ENCODE measurements around the gene ANGPTL2. TPM values are rescaled to one million over a fixed set of nuclear protein-coding genes. Genes with fewer than 3 reads are reported as not detected.
"Not testable (repeated sequence)": the region's sequence is repeated elsewhere in the genome, so short reads cannot be mapped to it uniquely, and the experiment has no call there.

Gene ANGPTL2
- total RNA-seq, 2 experiments from 2014 or later = not detected

DNA sequence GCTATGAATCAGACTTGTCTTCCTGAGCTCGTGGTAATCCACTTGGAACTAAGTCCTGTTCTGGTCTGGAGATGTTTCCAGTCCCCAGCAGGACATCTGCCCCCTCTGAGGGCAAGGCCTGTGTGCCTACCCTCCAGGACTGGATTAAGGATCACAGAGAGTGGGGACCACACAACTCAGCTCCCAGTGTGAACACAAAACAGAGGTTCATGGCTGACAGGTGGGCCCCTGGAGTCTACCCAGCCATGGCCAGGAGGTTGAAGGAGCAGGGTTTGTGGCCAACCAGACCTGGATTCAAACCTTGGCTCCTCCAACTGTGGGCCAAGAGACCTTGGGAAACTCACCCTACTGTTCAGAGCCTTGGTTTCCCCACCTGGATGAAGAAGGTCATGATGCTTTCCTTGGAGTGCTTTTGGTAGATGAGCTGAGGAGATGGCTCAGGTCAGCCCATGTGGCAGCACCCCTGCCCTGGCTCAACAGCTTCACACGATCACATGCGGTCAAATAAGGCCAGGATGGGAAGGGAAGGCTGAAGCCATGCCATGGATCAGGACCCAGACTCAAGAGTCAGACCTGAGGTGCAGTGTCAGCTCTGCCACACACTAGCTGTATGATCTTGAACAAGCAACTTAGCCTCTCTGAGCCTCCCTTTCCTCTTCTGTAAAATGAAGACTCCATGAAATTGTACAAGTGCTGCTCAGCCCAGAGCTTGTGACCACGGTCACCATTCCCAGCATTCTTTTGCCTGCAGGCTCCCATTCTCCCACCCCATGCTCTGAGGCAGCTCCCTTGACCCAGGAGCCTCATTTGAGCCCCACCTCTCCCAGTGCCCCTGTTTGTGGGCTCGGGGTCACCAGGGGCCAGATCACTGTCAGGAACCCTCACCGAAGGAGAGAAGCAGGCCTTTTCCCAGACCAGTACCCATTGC, 27.3 kb upstream of the ANGPTL2 start:
- Mint-ChIP-seq H3K4me1 (ENCODE audit: low read depth) (peaks cover 6% of the 10 kb centered on the region), H3K36me3 (ENCODE audit: low read depth) (no peaks in the 10 kb centered on the region), H3K4me3 (no peak overlapping the region), H3K27ac (no peak overlapping the region), H3K27me3 (ENCODE audit: low read depth) (peaks cover 12% of the 10 kb centered on the region), H3K9me3 (ENCODE audit: insufficient read depth) (no peaks in the 10 kb centered on the region)
- POLR2A ChIA-PET = no interaction called here
- no peak for ATAC-seq
- CTCF ChIA-PET = no interaction called here
- DNase-seq = no peak

DNA sequence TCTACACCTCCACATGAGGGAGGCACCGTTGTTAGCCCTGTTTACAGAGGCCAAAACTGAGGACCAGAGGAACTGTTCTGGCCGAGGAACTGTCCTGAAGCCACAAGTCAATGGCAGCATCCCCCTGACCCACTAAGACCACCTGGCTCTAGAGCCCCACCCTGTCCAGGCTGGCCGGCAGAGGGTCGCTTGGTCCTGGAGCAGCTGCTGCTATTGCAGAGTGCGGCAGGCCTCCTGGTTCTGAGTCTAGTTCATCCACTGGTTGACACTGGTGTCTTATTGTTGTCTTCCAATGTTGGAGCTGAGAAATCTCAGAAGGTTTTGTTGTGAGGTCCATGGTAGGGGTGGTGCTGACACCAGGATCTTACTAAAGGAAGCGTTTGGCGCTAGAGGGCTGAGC, 26.6 kb upstream of the ANGPTL2 start:
- no peak overlapping the region for H3K4me3 Mint-ChIP-seq
- no peak overlapping the region for H3K27ac Mint-ChIP-seq
- ChIA-PET POLR2A (no interaction called here), CTCF (no interaction called here)
- H3K9me3 Mint-ChIP-seq (ENCODE audit: insufficient read depth) = no peaks in the 10 kb centered on the region
- H3K27me3 Mint-ChIP-seq (ENCODE audit: low read depth) = peaks cover 12% of the 10 kb centered on the region
- no peaks in the 10 kb centered on the region for H3K36me3 Mint-ChIP-seq (ENCODE audit: low read depth)
- ATAC-seq (no peak), DNase-seq (no peak)
- peaks cover under 1% of the 10 kb centered on the region for H3K4me1 Mint-ChIP-seq (ENCODE audit: low read depth)

DNA sequence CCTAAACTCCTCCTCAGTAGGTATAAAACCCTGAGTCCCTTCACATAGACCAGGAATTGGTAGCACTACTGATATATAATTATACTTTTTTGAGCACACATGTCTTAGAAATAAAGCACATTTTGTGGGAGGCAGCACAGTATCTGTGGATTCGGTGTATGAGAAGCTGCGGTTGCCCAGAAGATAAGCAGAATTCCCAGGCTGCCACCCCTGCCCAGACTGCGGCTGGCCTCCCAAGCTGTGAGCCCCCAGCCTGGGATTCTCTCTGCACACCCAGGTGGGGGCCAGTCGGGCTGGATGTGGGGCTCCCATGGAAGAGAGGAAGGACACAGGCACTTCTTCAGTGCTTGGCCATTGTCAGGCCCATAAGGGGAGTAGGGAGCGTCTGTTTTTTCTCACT, 25.6 kb upstream of the ANGPTL2 start:
- H3K27ac Mint-ChIP-seq = no peak overlapping the region
- no peak for ATAC-seq
- ChIA-PET CTCF (interaction anchor here (1.2 kb wide), 1 partner anchor 14 kb away, joined by 3 read pairs; no protein-coding TSS in a partner anchor), POLR2A (no interaction called here)
- no peaks in the 10 kb centered on the region for H3K4me1 Mint-ChIP-seq (ENCODE audit: low read depth)
- peaks cover 12% of the 10 kb centered on the region for H3K27me3 Mint-ChIP-seq (ENCODE audit: low read depth)
- H3K4me3 Mint-ChIP-seq = no peak overlapping the region
- H3K9me3 Mint-ChIP-seq (ENCODE audit: insufficient read depth) = no peaks in the 10 kb centered on the region
- no peaks in the 10 kb centered on the region for H3K36me3 Mint-ChIP-seq (ENCODE audit: low read depth)
- DNase-seq = no peak

- ChIA-PET POLR2A (no interaction called here), CTCF (interaction anchor here (1.2 kb wide), 1 partner anchor 15 kb away, joined by 3 read pairs; no protein-coding TSS in a partner anchor)
- ATAC-seq = no peak
- no peak for DNase-seq
- Mint-ChIP-seq H3K9me3 (ENCODE audit: insufficient read depth) (no peaks in the 10 kb centered on the region), H3K27ac (no peak overlapping the region), H3K4me3 (no peak overlapping the region), H3K4me1 (ENCODE audit: low read depth) (no peaks in the 10 kb centered on the region), H3K27me3 (ENCODE audit: low read depth) (peaks cover 14% of the 10 kb centered on the region), H3K36me3 (ENCODE audit: low read depth) (no peaks in the 10 kb centered on the region)
Measured at GRCh38 chr9:127147251-127147650, 24.8 kb upstream of the ANGPTL2 start.

- CTCF ChIA-PET; POLR2A ChIA-PET; H3K4me3 Mint-ChIP-seq; H3K36me3 Mint-ChIP-seq (ENCODE audit: low read depth); DNase-seq; H3K4me1 Mint-ChIP-seq (ENCODE audit: low read depth); ATAC-seq; H3K27ac Mint-ChIP-seq; H3K9me3 Mint-ChIP-seq (ENCODE audit: insufficient read depth): not testable (repeated sequence)
- peaks cover 15% of the 10 kb centered on the region for H3K27me3 Mint-ChIP-seq (ENCODE audit: low read depth)
Measured at GRCh38 chr9:127146841-127147240, 24.4 kb upstream of the ANGPTL2 start.

DNA sequence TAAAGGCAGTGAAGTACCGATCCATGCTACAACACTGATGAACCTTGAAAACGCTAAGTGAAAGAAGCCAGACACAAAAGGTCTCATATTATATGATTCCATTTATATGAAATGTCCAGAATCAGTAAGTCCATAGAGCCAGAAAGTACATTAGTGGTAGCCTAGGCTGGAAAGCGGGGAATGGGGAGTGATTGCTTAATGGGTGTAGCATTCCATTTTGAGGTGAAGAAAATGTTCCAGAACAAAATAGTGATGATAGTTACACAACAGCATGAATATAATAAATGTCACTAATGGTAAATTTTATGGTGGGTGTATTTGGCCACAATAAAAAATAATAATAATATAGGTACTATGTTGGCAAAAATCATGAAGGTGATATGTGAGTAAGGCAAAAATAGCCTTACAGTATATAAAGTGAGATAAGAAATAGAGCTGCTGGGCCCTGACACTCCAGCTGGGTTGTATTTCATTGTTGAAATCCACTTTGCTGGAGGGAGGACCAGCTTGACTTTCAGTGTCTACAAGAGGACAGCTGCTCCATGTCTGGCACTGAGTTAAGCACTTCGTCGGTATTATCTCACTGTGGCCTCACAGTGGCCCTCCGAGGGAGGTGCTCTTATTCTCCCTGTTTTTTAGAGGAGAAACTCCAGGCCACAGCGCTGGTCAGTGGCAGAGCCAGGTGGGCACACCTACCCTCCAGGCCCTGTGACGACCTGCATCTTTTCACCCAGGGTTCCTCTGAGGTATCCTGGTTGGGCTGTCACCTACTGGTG, 22.4 kb upstream of the ANGPTL2 start:
- no peak for DNase-seq
- H3K27me3 Mint-ChIP-seq (ENCODE audit: low read depth) = peaks cover 11% of the 10 kb centered on the region
- POLR2A ChIA-PET = no interaction called here
- H3K9me3 Mint-ChIP-seq (ENCODE audit: insufficient read depth) = no peaks in the 10 kb centered on the region
- no peaks in the 10 kb centered on the region for H3K36me3 Mint-ChIP-seq (ENCODE audit: low read depth)
- no peak overlapping the region for H3K27ac Mint-ChIP-seq
- CTCF ChIA-PET = interaction anchor here (0.9 kb wide), 1 partner anchor 101 kb away, joined by 3 read pairs; no protein-coding TSS in a partner anchor
- no peak overlapping the region for H3K4me3 Mint-ChIP-seq
- ATAC-seq = no peak
- no peaks in the 10 kb centered on the region for H3K4me1 Mint-ChIP-seq (ENCODE audit: low read depth)

GRCh38 chr9:127143920-127144465, 21.6 kb upstream of the ANGPTL2 start:
- H3K9me3 Mint-ChIP-seq (ENCODE audit: insufficient read depth) = no peaks in the 10 kb centered on the region
- no peaks in the 10 kb centered on the region for H3K36me3 Mint-ChIP-seq (ENCODE audit: low read depth)
- peaks cover 11% of the 10 kb centered on the region for H3K27me3 Mint-ChIP-seq (ENCODE audit: low read depth)
- ATAC-seq = no peak
- no peak for DNase-seq
- CTCF ChIA-PET = interaction anchor here (0.9 kb wide), 1 partner anchor 100 kb away, joined by 3 read pairs; no protein-coding TSS in a partner anchor
- no peak overlapping the region for H3K27ac Mint-ChIP-seq
- no peak overlapping the region for H3K4me3 Mint-ChIP-seq
- POLR2A ChIA-PET = no interaction called here
- no peaks in the 10 kb centered on the region for H3K4me1 Mint-ChIP-seq (ENCODE audit: low read depth)

DNA sequence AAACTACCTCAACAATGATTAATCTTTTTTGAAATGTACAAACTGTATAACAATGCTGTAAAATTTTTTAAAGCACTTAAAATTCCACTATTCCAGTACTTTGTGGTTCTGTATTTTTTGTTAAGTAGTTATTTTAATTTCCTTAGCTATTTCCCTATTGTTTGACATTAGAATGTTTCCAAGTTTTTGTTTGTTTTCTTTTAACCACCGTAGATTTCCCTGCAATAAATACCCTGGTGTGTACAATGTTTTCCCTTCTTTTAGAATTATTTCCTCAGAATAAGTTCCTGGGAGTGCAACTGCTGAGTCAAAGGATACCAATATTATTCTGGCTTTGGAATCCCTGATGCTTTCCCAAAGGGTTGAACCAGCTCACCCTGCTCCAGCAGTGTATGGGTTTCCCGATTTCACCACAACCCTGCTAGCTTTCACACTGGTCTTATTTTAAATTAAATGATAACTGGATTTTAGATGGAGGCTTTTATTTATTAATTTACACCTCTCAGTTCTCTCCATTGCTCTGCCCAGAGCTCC, 20.6 kb upstream of the ANGPTL2 start:
- Mint-ChIP-seq H3K36me3 (ENCODE audit: low read depth) (no peaks in the 10 kb centered on the region), H3K9me3 (ENCODE audit: insufficient read depth) (no peaks in the 10 kb centered on the region), H3K27me3 (ENCODE audit: low read depth) (peaks cover 11% of the 10 kb centered on the region)

DNA sequence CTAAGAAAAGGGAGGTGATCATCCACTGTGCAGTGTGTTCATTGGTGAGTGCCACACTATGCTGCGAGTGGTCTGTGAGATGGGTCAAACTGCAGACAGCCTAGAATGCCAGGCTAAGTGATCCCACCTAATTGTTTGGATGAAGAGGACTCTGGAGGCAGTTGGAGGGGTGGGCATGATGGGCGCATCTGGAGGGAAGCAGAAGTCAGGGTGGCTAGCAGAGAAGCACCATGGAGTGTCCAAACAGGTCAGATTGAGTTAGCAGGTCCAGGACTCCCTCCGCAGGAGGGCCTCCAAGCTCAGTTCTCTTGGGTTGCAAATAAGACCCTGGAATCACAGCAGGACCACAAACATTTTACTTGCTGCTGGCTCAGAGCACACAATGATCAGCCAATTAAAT, 19.9 kb upstream of the ANGPTL2 start:
- CTCF ChIA-PET = interaction anchor here (0.7 kb wide), 1 partner anchor 20 kb away, joined by 3 read pairs; no protein-coding TSS in a partner anchor
- H3K4me3 Mint-ChIP-seq = no peak overlapping the region
- H3K4me1 Mint-ChIP-seq (ENCODE audit: low read depth) = no peaks in the 10 kb centered on the region
- ATAC-seq = no peak
- no peaks in the 10 kb centered on the region for H3K9me3 Mint-ChIP-seq (ENCODE audit: insufficient read depth)
- no peak overlapping the region for H3K27ac Mint-ChIP-seq
- POLR2A ChIA-PET = no interaction called here
- no peak for DNase-seq
- peaks cover 8% of the 10 kb centered on the region for H3K27me3 Mint-ChIP-seq (ENCODE audit: low read depth)
- H3K36me3 Mint-ChIP-seq (ENCODE audit: low read depth) = no peaks in the 10 kb centered on the region

More for the DNA sequence above, 20.6 kb upstream of the ANGPTL2 start:
- ChIA-PET CTCF (interaction anchor here (0.7 kb wide), 1 partner anchor 19 kb away, joined by 3 read pairs; no protein-coding TSS in a partner anchor), POLR2A (no interaction called here)
- H3K4me1 Mint-ChIP-seq (ENCODE audit: low read depth) = no peaks in the 10 kb centered on the region
- DNase-seq = no peak
- no peak overlapping the region for H3K4me3 Mint-ChIP-seq
- H3K27ac Mint-ChIP-seq = no peak overlapping the region
- no peak for ATAC-seq

DNA sequence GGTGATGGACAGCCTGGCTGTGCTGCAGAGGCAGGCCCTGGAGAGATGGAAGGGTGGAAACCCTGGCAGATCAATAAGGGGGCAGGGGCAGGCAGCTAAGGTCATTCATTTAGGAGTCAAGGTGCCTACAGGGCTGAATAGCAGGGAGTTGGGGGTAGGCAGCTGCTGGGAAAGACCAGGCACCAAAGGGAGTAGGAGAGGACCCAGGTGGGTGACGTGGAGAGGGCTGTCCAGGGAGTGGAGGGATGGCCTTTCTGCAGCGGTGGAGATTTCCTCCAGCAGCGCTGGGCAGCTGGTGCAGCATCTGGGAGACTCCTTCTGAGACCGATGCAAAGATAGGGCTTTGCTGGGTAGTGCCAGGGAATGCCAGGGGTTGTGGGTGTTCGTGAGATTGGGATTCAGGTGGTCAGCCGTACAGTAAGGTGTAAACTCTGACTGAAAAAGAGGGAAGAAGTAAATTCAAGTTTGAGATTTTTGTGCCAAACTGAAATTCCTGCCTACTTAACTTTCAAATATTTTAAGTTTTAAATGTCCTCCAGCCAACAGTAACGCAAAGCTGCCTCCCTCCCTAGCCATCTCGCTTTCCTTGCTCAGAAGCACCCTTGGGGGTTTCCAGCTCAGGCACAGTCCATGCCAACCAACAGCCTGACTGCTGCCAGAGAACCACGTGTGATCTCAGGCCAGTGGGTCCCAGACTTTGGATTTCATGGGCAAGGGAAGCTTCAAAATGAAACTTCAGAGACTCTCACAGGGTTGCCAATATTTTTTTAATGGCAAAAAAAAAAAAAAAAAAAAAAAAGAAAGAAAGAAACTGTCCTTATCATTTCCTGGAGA, 18.6 kb upstream of the ANGPTL2 start:
- Mint-ChIP-seq H3K4me3 (no peak overlapping the region), H3K4me1 (ENCODE audit: low read depth) (no peaks in the 10 kb centered on the region), H3K27ac (no peak overlapping the region), H3K9me3 (ENCODE audit: insufficient read depth) (no peaks in the 10 kb centered on the region), H3K27me3 (ENCODE audit: low read depth) (peaks cover 7% of the 10 kb centered on the region), H3K36me3 (ENCODE audit: low read depth) (no peaks in the 10 kb centered on the region)
- ATAC-seq = no peak
- CTCF ChIA-PET = no interaction called here
- POLR2A ChIA-PET = no interaction called here
- DNase-seq = no peak

- DNase-seq (no peak), ATAC-seq (no peak)
- H3K36me3 Mint-ChIP-seq (ENCODE audit: low read depth) = no peaks in the 10 kb centered on the region
- H3K9me3 Mint-ChIP-seq (ENCODE audit: insufficient read depth) = no peaks in the 10 kb centered on the region
- H3K4me1 Mint-ChIP-seq (ENCODE audit: low read depth) = no peaks in the 10 kb centered on the region
- peaks cover 7% of the 10 kb centered on the region for H3K27me3 Mint-ChIP-seq (ENCODE audit: low read depth)
- H3K4me3 Mint-ChIP-seq = no peak overlapping the region
- CTCF ChIA-PET = no interaction called here
- POLR2A ChIA-PET = no interaction called here
- H3K27ac Mint-ChIP-seq = no peak overlapping the region
Measured at GRCh38 chr9:127140181-127140580, 17.7 kb upstream of the ANGPTL2 start.
